Measurements from ENCODE around the gene BICDL1.

Gene BICDL1

DNA sequence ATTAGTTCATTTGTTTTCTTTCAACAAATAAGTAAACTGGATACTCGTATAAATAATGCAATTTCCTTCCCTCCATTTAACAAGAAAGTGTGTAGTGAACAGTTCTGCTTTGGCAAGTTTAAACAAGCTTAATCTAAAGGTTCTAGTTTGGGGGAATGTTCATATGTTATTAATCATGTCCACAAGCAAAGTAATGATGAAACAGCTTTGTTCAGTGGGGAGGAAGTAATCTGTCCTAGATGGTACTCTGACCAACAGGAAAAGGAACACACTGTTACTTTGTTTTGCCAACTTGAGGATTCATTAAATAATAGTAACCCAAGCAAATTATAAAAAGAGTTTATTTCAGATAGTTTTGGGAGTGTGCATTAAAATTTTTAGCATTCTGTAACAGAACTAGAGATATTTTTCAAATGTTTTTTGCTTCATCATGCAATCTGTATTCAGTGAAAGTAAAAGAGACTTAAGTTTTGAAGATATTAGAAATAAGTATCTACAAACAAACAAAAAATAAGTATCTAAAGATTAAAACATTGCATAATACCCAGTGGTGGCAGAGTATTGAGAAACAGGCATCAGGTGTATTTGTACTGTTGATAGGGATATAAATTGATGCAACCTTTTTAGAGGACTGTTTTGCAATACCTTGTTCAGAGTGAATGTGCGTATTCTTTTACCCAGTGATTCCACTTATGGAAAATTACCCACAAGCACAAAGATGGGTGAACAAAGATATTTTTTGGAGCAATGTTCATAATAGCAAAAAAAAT, 66.4 kb downstream of the BICDL1 start:
- DNase-seq: no peak

DNA sequence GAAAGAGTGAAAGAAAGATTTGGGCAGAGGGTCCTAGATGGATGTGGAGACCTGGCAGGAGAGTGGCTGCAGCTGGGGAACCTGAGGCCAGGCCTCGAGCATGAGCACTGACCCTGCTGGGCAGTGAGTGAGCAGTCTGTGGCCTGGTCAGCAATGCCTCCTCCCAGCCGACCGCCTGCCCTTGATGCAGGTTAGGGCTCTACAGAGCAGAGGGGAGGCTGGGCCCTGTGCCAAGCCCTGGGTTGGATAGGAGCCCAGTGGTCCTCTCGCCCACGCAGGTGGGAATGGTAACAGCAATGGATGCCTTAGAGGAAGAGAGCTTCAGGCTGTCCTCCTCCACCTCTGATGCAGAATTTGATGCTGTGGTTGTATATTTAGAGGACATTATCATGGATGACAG, 67.7 kb downstream of the BICDL1 start:
- DNase-seq: no peak

DNA sequence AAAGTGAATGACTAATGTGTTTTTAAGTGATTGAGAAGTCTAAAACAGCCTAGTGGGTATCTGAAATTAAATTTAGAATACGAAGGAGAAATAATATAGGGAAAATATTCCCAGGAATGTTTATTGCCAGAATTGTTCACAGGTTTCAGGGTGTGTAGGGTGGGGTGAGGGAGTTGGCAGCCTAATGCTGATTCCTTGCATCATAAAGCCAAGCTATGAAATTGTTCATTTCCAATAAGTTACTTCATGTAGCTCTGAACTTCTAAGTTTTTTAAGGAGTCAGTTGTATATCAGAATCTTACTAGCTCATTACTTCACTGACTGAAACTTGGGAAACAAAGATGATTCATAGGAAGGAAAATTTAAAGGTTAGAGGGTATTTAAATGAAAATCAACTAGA, 71.2 kb downstream of the BICDL1 start:
- no peak for DNase-seq

DNA sequence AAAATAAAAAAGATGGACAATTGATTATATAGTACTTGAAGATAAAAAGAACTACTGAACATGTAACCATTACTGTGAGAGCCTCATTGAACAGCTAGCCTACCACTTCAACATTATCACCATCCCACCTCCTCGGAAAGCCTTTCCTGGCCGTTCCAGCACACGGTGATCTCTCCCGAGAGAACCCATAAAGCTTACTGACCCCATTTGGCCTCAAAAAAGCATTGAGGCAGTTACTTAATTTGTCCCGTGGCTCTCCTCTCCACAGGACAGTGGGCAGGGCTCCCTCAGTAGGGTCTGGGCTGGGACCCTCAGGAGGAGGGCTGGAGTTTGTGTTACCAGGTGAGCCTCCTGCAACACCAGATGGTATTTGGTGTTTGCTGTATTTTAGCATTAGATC, 71.7 kb downstream of the BICDL1 start:
- no peak for DNase-seq

DNA sequence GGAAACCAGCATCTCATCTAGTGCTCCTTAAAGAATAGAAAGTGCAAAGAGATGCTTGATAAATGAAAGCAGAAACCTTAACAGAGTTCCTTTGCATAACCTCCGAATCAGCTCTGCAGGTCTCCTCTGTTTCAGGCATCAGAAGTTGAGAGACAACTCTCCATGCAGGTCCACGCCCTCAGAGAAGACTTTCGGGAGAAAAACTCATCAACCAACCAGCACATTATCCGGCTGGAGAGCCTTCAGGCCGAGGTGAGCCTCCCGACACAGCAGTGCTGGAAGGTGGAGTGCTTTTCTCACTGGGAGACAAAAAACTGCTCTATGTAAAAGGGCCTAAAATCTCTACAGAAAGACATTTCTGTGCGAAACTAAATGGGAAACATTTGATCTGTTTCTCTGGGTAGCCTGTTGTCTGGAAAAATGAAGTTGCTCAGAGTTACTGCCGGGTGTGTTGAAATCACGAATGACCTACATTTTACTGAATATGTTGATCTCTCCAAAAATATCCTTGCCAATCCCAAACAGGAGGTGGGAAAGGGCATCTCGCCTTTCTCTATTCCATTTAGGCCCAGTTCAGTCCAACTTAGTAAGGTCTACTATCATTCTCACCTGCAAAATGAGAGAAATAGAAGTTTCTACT, 72.7 kb downstream of the BICDL1 start:
- no peak for DNase-seq

DNA sequence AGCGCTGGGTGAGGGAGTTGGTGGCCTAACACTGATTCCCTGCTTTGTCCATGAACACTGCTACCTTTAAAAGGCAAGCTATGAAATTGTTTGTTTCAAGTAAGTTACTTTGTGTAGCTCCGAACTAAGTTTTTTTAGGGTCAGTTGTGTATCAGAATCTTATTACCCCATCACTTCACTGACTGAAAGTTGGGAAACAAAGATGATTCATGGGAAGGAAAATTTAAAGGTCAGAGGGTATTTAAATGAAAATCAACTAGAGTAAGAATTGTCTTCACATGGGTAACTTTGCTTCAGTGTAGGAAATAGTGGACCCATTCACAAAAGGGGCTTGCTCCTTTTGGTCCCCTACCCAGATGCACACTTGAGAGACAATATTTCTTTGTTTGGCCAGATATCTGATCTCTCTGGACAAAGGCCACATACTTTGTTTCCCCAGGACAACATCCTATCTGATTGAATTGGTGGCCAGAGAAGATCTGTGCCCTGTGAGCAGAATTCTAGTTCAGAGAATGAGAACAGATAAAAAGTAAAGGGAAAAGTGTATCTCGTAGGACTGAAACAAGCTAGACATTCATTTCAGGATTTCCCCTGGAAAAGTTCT, 74.0 kb downstream of the BICDL1 start:
- DNase-seq: no peak

DNA sequence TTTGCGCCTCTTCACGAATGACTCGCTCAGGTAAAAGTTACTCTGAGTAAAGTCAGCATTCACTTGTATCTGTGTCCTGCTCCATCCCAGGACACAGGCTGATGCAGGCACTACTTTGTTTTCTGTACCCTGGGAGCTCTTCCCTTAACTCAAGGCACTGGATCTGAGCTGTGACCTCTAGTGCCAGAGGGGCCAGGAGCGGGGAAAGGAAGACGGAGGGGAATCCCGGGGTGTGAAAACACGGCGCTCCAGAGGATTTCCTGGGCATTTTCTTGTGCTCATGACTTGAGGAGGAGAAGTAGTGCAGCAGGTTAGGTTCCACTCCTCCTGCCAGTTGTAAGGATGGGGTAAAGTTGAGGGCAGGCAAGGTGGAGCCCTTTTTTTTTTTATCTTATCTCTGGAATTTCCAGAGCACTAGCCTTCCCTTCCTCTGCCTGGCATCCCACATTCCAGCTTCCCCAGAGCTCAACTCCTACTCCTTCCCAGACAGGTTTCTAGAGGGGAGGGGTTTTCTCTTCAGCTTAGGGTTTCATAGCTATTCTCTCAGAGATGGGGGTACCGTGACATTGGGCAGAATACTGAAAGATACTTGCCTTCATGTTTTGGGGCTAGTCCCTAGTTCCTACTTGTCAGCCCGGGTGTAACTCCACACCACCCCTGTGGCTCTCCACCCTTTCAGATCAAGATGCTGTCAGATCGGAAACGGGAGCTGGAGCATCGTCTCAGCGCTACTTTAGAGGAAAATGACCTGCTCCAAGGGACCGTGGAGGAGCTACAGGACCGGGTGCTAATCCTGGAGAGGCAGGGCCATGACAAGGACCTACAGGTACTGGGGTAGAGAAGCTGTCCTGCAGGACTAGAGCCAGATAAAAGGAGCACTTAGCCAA, 75.3 kb downstream of the BICDL1 start:
- no peak for DNase-seq

DNA sequence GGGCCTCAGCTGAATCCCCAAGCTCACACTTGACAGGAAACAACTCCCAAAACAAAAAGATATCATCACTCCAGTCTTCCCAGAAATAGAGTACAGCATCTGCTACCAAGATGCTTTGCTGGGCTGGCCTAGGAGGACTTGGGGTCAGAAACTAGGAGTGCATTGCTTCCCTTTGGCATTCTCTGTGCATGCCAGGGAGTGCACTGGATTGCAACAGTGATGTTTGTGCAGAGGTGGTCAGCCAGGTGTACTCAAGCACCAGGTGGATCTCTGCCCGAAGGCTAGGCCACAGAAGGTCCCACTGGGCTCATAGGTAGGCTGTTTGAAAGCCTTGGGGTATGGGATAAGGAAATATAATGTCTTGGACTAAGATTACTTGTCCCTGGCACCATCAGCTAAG, 76.4 kb downstream of the BICDL1 start:
- no peak for DNase-seq

DNA sequence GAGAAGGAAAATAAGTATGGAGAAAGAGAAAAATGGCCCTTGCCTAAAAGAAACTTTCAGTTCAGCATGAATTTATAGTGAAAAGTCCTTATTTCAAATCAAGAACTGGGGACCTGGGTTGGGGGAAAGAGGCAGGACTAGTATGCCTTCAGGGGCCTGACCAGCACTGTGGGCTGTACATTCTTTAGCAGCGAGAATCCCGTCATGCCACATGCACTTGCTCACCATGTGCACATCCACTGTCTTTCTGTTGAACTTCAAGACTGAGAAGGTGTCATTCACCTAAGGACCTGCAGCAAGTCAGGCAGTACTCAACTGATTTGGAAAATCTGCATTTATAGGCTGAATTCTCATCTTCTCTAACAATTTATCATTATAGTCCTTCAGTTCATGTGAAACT, 77.3 kb downstream of the BICDL1 start:
- no peak for DNase-seq

DNA sequence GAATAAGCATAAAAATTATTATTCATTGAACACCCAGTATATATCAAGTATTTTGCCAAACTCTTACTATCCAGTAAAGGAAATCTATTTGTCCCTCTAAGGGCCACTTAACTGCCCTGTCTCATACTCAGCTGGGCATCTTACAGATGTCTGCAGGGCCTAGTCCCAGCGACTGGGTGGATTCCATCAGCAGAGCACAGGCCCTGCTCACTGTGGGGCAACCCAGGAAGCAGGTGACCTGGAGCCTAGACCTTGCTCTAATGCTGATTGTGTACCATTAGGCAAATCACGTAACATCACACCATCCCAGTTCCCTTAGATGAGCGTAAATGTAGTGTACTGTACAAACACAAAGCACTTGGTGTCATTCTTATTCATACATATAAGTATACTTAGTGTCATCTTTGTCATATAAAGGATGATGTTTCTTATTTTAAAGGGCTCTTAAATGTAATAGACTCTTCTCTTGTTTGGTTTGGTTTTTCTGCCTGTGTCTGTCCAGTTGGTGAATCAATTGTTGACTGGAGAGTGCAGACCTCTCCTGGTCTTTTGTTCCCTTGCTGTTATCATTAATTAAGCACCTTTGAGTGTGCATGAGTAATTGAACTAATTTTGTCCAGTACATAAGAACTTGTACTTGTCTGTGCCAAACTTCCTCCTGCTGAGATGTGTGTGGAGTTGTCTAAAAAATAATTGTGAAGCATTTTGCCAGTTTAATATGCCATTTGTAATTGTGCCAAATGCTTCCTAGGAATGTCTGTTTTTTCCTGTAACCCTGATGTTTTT, 78.2 kb downstream of the BICDL1 start:
- no peak for DNase-seq

DNA sequence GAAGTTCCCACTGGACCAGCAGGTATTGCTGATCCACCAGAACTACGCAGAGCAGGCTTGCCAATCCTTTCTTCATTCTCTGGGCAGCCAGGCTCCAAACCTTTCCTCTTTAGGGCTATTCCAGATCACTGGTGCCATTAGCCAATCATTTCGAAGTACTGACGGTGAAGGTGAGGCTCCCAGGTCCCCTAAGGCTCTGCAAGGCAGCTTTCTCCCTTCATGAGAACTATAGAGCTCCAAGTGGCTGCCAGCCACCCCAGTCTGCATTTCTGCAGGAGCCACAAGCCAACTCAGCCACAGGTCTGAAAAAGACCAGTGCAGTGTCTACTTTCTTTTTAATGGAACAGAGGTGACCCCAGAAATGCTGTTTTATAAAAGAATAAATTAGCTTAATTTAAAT, 78.9 kb downstream of the BICDL1 start:
- DNase-seq: no peak

DNA sequence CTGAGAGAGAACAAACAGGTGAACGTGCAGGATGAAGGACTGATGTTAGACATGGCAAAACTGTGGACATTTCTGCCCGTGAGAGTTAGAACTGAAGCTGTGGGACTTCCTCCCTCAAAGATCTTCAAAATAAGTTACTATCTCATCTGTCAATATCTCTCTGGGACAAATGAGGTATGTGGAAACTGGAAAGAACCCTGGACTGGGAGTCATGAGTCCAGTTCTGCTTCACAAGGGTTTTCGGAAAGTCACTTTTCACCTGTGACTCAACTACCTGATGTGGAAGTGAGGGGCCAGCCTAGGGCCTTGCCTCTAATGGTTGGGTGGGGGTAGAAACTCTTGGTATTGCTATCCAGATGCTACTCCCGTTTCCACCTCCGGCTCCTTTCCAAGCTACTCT, 80.2 kb downstream of the BICDL1 start:
- no peak for DNase-seq

DNA sequence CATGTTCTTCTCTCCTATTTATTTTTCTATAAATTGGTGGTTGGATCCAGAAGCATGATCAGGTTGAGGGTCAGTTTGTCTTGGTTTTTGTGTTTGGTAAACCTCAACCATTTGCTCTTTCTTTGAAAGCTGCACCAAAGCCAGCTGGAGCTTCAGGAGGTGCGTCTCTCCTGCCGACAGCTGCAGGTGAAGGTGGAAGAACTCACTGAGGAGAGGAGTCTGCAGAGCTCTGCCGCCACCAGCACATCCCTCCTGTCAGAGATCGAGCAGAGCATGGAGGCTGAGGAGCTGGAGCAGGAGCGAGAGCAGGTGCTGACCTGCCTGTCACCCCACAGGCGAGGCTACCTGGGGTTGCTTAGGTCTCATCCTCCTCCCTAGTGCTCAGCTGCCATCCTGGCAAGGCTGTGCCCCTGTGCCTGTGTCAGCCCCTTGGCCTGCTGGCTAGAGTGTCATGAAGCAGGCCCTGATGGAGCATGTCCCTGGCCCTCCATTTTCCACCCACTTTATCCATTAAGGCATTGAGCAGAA, 82.5 kb downstream of the BICDL1 start:
- no peak for DNase-seq

DNA sequence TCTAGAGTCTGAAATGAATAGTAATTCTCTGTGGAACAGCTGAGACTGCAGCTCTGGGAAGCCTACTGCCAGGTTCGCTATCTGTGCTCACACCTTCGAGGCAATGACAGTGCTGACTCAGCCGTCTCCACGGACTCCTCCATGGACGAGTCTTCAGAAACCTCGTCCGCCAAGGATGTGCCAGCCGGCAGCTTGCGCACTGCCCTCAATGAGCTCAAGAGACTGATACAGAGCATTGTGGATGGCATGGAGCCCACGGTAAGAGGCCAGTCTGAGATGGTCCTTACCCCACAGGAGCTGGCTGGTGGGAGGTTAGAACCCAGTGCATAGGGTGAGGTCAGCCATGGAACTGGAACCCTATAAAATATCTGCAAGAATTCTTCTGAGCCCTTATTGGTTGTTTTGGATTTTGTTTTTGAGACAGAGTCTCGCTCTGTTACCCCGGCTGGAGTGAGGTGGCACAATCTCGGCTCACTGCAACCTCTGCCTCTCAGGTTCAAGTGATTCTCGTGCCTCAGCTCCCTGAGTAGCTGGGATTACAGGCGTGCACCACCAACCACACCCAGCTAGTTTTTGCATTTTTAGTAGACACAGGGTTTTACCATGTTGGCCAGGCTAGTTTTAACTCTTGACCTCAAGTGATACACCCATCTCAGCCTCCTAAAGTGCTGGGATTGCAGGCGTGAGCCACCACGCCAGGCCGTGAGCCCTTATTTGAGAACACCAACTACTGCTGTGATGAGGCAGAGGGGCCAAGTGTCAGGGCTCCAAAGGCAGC, 83.6 kb downstream of the BICDL1 start:
- no peak for DNase-seq

DNA sequence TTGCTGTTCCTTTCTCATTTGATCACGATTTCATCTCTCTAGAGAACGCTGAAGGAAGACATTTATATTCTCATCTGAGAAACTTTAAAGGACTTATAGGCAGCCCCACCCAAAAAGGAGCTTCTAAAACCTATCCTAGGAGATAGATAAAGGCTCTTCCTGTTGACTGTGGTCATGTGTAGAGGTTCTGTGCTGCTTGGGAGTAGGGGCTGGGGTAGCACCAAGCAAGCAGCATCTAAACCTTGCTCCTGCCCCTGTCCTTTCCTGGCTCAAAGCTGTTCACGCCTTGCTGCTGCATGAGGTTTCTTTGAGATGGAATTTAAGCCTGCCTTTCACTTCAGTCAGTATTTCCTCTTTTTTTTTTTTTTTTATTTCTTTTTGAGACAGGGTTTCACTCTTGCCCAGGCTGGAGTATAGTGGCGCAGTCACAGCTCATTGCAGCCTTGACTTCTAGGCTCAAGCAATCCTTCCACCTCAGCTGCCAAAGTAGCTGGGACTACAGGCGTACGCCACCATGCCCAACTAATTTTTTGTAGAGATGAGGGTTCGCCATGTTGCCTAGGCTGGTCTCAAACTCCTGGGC, 86.1 kb downstream of the BICDL1 start:
- DNase-seq: no peak

DNA sequence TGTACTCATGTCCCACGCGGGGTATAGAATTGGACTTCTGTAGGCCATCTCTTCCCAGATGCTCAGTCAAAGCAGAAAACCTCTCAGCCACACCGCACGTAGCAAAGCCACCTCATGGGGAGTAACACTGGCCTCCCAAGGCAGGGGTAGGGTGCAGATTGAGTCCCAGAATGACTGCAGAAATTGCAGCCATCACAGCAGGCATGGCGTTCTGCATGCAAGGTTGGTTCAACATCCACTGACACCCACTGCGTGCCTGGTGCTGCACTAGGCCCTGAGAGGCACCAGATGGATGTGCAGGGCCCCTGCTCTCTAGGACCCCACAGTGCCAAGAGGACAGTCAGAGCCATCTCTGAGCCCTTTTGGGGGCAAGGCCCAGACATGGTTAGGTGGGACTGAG, 87.6 kb downstream of the BICDL1 start:
- no peak for DNase-seq

DNA sequence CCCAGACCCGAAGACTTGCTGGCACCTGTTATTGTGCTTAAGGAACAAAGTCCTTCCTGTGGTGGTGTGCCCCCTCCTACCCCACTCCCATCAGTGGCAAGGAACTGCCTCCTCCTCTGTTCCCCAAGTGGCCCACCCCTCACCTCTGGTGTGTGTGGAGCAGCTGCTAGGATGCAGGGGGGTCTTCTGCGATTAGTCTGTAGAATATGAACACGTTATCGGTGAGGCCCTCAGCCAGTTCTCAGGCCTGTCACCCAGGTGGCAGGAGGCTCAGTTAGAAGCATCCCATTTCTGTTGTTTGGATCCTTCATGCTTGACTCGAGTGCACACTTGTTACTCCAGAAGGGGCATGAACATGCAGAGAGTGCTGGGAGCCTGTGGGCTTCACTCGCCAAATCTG, 88.2 kb downstream of the BICDL1 start:
- DNase-seq: no peak

DNA sequence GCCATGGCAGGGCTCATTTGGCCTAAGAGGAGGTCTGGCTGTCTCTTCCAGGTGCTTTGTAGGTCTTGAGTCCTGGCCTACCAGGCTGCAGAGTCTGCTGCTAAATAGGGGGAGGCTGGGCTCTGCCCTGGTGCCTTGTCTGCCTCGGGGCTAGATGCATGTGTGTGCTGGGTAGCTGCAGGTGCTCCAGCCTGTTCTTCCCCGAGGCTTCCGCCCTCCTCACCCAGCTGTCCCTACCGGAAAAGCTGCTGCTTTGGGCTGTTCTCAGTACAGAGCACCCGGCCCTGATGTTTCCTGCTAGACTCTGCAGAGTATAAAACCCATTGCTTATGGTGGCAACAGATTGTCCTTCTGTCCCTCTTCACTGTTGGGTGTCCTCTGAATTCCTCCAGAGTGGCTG, 89.8 kb downstream of the BICDL1 start:
- DNase-seq: peak in 1 of 2 donors; percentile 16

DNA sequence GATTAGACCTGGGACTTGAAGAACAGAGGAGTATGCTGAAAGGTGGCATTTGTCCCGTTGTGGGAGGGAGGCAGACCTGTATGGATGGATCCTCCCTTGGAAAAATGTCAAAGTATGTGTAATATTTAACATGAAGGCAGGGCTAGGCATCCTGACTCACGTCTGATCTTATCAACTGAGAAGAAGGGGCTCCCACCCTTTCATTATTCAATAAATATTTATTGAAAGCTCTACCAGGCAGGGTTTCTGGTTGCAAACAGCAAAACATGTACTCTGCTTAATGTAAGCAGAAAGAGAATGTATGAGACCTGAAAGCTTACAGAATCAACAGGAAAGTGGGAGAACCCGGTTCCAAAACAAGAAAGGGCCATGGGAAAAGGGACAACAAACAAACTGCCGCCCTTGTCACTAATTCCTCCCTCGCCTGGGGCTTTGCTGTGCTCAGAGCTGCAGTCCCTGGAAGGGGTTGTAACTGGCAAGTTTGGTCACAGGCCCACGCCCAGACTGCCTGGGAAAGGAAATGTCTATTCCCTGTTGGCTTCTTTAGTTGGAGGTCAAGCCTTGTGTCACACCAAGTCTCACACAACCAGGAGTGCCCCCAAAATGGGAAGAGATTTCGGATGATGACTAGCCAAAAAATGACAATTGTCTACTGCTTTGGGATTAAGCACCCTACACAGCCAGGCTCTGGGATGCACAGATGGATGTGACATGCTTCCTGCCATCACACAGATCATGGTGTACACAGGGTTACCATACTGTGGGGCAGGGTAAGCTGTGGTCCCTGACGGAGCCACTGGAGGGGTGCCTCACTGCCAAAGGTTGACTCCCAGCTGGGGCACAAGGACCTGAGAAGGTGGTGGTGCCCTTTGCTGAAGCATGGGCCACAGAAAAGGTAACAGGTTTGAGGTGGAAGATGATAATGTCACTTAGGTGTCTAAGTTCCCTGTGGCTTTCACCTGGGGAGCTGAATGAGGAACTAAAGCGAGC, 90.7 kb downstream of the BICDL1 start:
- DNase-seq: no peak

DNA sequence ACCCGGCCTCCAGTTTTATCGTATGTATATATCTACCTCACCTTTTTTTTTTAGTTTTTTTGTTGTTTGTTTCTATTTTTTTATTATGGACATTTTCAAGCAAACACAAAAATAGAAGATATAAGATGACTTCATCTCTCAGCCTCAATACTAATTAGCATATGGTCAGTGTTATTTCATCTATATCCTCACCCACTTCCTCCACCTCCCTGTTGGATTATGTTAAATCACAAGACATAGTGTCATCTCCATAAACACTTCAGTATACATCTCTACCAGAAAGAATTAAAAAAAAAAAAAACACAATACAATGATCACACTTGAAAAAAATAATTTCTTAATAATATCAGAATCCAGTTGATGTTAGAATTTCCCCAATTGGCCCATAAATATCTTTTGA, 92.6 kb downstream of the BICDL1 start:
- no peak for DNase-seq

Measured in CD4-positive, alpha-beta T cell treated with Interferon alpha-2 for 1 hour (primary cell).